ENCODE results near the gene YY1. TPM values are rescaled to one million over a fixed set of nuclear protein-coding genes. Genes with fewer than 3 reads are reported as not detected.
A peak's percentile ranks its signal among the peaks of the same experiment; 100 is the strongest.
"Not testable (repeated sequence)": the region's sequence is repeated elsewhere in the genome, so short reads cannot be mapped to it uniquely, and the experiment has no call there.

YY1 gene
- total RNA-seq, 3 donors from 2014 or later = 60.8 to 78.7 (median 72.9) TPM

DNA sequence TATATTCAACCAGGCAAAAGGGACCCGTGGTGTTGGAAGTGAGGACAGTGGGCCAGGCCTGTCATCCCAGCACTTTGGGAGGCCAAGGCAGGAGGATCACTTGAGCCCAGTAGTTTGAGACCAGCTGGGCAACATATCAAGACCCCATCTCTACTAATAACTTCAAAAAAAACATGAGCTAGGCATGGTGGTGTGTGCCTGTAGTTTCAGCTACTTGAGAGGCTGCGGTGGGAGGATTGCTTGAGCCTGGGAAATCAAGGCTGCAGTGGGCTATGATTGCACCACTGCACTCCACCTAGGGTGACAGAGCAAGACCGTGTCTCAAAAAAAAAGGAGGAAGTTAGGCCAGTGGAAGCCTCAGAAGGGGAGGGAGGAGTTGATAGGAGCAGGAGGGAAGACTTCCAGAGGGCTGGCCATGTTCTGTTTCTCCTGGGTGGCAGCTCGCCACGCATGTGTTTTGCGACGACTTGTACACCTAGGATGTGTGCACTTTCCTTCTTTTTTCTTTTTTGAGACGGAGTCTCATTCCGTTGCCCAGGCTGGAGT lies 57.2 kb downstream of the YY1 start:
- Histone ChIP-seq H3K4me1 (ENCODE audit: low read depth) (no peaks in the 10 kb centered on the region), H3K36me3 (ENCODE audit: low read depth) (no peaks in the 10 kb centered on the region), H3K9me3 (no peaks in the 10 kb centered on the region), H3K4me3 (no peak overlapping the region)
- no peak for TF ChIP-seq CTCF (IDR thresholded peaks at IDR 0.05)
- ATAC-seq (no peak), DNase-seq (no peak)
- intact Hi-C loops (cut with DNase I, micrococcal nuclease) = no loop called here

DNA sequence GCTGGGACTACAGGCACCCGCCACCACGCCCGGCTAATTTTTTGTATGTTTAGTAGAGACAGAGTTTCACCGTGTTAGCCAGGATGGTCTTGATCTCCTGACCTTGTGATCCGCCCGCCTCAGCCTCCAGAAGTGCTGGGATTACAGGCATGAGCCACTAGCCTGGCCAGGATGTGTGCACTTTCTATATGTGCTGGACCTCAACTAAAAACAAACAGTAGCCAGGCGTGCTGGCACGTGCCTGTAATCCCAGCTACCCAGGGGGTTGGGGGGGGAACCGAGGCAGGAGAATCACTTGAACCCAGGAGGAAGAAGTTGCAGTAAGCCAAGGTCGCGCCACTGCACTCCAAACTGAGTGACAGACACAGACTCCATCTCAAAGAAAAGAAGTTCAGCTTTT lies 57.8 kb downstream of the YY1 start:
- H3K4me3 ChIP-seq; H3K4me1 ChIP-seq (ENCODE audit: low read depth); H3K36me3 ChIP-seq (ENCODE audit: low read depth); H3K9me3 ChIP-seq; ATAC-seq; intact Hi-C loops (cut with DNase I, micrococcal nuclease): not testable (repeated sequence)
- peak in 2 of 3 donors; percentile 16 to 42 for DNase-seq

DNA sequence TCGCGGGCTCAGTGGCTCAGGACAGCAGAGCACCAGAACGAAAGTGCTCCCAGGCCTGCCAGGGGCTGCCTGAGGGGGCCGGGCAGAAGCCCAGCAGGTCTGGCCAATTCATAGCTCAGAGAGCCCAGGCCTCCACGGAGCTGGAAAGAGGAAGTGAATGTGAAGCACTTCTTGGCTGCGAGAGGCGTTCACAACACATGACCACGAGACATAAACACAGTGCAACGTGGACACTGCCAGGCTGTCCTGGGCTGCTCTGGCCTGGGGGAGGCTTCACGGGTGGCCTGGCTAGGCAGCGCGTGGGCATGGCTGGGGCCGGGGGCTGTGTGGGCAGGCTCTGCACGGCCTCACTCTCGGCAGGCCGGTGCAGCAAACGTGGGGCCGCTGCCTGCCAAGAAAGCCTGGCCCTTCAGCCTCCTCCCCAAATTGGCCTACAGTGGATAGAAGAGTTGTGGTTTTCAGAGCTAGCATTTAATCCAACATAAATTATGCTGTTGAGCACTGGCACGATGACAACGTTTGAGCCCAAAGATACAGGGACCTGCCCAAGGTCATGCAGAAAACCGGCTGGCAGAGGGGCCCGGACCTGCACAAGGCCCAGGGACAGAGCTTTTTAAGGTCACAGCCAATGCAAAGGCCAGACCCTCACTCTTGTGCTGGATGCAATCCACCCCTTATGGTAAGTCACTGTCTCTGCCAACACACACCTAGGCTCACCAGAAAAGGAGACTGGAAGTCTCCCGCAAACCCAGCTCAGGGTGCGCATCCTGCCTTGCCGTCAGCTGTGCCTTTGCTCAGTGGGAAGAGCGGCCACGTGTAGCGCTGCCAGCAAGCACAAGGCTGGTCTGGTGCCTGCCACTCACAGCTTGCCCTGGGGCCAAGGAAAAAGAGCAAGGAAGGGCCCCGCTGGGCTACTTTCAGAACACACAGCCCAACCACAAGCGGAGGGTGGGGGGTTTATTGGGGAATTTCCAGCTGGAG lies 58.7 kb downstream of the YY1 start:
- TF ChIP-seq CTCF (IDR thresholded peaks at IDR 0.05) = no peak
- intact Hi-C loops (cut with DNase I, micrococcal nuclease) = no loop called here
- H3K4me3 ChIP-seq = no peak overlapping the region
- no peaks in the 10 kb centered on the region for H3K4me1 ChIP-seq (ENCODE audit: low read depth)
- ATAC-seq (peak; percentile 78), DNase-seq (peak; percentile 62 to 73 (median 63))
- no peaks in the 10 kb centered on the region for H3K9me3 ChIP-seq
- H3K36me3 ChIP-seq (ENCODE audit: low read depth) = no peaks in the 10 kb centered on the region

- DNase-seq = peak in 2 of 3 donors; percentile 23 to 48
- H3K36me3 ChIP-seq (ENCODE audit: low read depth) = no peaks in the 10 kb centered on the region
- no peak overlapping the region for H3K4me3 ChIP-seq
- no peak for TF ChIP-seq CTCF (IDR thresholded peaks at IDR 0.05)
- no peak for ATAC-seq
- H3K4me1 ChIP-seq (ENCODE audit: low read depth) = no peaks in the 10 kb centered on the region
- intact Hi-C loops (cut with DNase I, micrococcal nuclease) = no loop called here
- no peaks in the 10 kb centered on the region for H3K9me3 ChIP-seq
Observed at GRCh38 chr14:100298551-100299237, 59.8 kb downstream of the YY1 start.

- H3K9me3 ChIP-seq = no peaks in the 10 kb centered on the region
- intact Hi-C loops (cut with DNase I, micrococcal nuclease) = no loop called here
- no peaks in the 10 kb centered on the region for H3K4me1 ChIP-seq (ENCODE audit: low read depth)
Observed at GRCh38 chr14:100299238-100299560, 60.3 kb downstream of the YY1 start.

More at GRCh38 chr14:100299238-100299560, 60.3 kb downstream of the YY1 start:
- Histone ChIP-seq H3K4me3 (no peak overlapping the region), H3K36me3 (ENCODE audit: low read depth) (no peaks in the 10 kb centered on the region)
- DNase-seq (peak in 2 of 3 donors; percentile 26 to 30), ATAC-seq (no peak)
- TF ChIP-seq CTCF (IDR thresholded peaks at IDR 0.05) = no peak

All from mucosa of descending colon (tissue), 3 donors.